Midbrain (tissue), 1 donor: Measurements from ENCODE around the gene LZTR1.
"Not testable (repeated sequence)": the region's sequence is repeated elsewhere in the genome, so short reads cannot be mapped to it uniquely, and the experiment has no call there.

Experiments used
- DNase-seq: peaks from one replicate; lab custom pipeline; 2025; lab: John Stamatoyannopoulos, UW

LZTR1 gene

DNA sequence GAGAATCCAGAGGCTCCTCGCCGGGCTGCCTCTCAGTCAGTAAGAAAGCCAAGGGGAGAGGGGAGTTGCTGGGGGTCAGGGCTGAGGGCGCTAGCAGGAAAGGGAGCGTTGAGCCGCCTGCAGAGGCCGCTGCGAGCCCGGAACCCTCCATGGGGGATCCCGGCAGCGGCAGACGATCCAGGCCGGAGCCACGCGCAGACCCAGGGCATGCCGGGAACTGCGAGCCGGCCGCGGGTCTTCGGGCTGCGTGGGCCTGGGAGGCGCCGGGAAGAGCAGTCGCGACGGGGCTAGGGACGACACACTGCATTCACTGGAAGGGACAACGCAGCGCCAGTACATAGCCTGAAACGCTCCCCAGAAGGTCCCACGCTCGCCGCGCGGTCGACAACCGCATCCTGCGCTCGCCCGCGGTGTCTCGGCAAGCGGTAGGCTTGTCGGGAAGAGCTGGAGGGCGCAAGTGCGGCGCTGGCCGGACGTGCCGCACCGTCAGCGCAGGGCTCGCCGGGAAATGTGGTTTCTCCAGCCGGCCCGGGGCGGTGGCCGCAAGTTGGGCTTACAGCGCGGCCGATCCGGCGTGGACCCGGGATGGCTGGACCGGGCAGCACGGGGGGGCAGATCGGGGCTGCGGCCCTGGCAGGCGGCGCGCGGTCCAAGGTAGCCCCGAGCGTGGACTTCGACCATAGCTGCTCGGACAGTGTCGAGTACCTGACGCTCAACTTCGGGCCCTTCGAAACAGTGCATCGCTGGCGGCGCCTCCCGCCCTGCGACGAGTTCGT, at the start of gene LZTR1:
Gene LZTR1, plus strand, starts transcription at position 511 of the 776 bp plus-strand sequence. Its CDS starts 75 bp downstream, at position 586.
- peak; percentile 92 for DNase-seq

DNA sequence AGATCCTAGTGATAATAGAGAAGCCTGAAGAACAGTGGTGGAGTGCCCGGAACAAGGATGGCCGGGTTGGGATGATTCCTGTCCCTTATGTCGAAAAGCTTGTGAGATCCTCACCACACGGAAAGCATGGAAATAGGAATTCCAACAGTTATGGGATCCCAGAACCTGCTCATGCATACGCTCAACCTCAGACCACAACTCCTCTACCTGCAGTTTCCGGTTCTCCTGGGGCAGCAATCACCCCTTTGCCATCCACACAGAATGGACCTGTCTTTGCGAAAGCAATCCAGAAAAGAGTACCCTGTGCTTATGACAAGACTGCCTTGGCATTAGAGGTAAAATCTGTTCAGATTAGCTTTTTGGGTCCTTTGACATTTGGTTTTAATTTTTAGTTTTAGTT, 48.2 kb upstream of the LZTR1 start:
- DNase-seq = no peak

DNA sequence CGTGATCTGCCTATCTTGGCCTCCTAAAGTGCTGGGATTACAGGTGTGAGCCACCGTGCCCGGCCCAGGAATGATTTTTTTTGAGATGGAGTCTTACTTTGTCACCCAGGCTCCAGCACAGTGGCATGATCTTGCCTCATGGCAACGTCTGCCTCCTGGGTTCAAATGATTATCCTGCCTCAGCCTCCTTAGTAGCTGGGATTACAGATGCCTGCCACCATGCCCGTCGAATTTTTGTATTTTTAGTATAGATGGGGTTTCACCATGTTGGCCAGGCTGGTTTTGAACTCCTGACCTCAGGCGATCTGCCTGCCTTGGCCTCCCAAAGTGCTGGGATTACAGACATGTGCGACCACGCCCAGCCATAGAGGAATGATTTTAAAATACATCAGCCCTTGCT, 47.0 kb upstream of the LZTR1 start:
- not testable (repeated sequence) for DNase-seq

DNA sequence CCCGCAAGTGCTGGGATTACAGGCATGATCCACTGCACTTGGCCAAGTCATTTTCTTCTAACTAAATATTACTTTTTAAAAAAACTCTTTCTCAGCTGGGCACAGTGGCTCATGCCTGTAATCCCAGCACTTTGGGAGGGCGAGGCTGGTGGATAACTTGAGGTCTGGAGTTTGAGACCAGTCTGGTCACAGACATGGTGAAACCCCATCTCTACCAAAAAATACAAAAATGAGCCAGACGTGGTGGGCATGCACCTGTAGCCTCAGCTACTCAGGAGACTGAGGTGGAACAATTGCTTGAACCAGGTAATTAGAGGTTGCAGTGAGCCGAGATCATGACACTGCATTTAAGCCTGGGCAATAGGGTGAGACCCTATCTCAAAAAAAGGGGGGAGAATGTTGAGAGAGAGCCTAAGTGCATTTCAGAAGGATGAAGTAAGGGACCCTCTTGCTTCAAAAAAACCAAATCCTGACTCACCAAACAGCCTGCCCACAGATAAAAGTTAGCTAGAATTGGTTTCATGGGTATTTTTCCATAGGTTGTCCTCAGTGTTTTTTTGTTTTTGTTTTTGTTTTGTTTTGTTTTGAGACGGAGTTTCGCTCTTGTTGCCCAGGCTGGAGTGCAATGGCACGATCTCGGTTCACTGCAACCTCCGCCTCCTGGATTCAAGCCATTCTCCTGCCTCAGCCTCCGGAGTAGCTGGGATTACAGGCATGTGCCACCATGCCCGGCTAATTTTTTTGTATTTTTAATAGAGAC, 46.1 kb upstream of the LZTR1 start:
- not testable (repeated sequence) for DNase-seq

DNA sequence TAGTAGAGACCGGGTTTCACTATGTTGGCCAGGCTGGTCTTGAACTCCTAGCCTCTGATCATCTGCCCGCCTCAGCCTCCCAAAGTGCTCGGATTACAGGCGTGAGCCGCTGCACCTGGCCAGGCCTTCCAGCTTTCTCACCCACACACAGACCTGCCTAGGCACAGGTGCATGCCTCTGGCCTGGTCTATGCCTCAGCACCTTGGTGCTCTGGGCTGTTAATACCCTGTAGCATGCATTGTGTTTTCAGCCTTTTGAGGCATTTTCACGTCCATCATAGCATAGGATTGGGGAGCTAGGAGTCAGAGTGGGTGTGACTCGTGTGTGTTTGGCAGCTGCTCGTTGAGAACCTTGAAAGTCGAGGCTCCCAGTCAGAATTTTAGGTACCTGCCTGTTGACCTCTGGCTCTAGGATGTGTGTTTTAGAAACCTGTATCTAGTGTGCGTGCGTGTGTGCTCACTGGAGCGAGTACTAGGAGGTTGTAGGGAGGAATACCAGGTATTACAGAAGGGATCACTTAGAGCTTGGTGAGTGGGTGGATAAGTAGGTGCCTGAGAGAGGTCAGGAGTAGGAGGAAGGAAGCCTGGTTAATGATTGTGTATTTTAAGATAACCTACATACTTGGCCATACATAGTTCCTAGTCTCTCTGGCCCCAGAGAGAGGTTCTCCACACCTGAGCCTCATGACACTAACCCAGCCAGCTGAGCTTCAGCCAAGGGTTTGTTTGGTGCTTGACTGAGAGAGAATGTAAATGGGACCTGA, 44.9 kb upstream of the LZTR1 start:
- no peak for DNase-seq

DNA sequence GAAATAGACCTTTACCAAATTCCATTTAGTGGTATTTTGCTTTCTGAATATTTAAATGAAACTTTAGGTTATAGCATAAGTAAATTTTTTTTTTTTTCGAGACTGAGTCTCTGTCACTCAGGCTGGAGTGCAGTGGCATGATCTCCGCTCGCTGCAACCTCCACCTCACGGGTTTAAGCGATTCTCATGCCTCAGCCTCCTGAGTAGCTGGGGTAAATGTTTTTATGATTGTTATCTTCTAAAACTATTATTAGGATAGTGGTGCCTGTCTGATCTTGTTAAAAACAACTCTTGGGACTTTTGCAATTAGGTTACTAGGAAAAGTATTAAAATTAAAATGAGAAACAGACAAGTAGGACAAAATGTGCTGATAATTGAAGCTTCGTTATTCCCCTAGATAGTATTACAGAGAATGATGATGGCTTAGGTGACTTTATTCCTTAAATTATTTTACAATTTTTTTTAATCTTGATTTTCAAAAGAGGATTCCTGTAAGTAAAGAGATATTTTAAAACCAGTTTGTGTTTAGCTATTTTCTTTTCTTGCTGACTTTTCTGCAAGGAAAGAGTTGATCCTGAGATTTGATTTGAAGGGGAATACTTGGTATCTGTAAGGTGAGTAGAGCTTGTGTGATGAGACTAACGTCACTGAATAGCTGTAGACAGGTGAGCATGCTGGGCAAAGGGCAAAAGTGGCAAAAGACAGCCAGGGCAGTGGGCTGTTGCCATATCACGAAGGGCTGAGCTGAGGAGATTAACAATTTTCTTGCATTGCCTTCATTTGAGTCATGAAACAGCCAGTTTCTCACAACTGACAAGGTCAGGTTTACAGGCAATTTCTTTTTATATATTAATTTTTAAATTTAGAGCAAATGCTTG, 44.1 kb upstream of the LZTR1 start:
- DNase-seq = no peak

DNA sequence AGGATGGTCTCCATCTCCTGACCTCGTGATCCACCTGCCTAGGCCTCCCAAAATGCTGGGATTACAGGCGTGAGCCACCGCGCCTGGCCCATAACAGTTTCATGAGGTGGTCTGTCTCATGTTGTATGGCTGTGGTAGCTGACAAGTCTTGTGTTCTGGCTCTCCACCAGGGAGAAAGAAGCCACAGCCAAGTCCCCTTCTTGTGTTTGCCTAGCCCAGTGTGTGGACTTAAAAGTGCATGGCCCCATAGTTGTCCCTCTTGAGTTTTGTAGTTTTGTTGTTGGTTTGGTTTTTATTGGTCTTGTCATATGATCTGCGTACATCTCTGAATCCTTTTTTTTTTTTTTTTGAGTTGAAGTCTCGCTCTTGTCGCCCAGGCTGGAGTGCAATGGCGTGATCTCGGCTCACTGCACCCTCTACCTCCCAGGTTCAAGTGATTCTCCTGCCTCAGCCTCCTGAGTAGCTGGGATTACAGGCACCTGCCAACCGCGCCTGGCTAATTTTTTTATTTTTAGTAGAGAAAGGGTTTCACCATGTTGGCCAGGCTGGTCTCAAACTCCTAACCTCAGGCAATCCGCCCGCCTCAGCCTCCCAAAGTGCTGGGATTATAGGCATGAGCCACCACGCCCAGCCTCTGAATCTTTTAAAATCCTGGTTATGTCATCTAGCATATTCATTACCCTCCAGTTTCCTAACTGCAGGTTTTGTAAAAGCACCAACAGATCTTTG, 42.5 kb upstream of the LZTR1 start:
- not testable (repeated sequence) for DNase-seq

DNA sequence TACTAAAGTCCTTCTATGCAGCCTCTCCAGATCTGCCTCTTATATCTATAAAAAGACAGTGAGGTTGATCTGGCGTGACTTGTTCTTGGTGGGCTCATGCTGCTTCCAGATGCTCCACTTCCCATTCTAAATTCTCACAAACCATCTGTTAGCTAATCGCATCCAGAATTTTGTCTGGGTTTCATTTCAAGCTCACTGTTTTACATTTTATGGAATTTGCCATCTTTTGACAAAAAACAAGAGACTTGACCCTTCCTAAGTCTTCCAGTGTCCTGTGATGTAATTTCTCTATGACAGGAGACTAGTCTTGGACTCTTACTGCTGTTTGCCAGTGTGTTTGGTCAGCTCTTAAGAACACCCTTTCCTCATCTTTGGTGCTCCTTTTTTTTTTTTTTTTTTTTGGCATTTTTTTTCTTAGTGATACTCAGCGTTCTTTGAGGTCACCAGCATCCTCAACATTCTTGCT, 41.9 kb upstream of the LZTR1 start:
- no peak for DNase-seq

DNA sequence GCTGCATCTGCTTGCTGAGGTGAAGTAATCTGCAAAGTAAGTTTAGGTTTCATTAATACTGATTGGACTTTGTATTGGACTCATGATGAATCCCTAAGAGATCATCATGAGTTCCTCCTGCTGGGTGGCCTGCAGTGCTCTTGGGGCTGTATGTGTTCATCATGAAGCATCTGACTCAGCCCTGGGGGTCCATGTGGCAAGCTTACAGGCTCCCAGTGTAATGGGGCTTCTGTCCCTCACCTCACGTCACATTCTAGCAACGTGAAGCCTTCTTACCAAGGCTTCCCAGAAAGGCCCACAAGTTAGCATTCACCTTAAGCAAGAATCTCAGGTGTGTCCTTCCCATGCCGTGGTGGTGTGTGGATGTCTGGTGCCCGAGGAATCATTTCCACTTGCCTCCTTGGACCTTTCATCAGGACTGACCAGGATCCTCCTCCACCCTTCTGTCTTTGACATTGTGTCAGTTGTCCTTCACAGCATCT, 41.2 kb upstream of the LZTR1 start:
- no peak for DNase-seq

DNA sequence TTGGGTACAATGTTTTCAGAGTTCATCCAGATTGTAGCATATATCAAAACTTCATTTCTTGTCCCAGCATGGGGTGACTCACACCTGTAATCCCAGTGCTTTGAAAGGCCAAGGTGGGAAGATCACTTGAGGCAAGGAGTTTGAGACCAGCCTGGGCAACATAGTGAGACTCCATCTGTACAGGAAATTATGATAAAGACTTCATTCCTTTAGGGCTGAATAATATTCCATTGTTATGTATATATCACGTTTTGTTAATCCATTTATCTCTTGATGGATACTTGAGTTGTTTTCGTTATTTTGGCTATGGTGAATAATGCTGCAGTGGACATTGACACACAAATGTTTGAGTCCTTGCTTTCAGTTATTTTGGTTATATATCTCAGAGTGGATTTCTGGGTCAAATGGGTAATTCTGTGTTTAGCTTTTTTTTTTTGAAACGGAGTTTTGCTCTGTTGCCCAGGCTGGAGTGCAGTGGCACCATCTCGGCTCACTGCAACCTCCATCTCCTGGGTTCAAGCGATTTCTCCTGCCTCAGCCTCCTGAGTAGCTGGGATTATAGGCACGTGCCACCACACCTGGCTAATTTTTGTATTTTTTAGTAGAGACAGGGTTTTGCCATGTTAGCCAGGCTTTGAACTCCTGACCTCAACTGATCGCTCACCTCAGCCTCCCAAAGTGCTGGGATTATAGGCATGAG, 39.7 kb upstream of the LZTR1 start:
- DNase-seq = not testable (repeated sequence)

DNA sequence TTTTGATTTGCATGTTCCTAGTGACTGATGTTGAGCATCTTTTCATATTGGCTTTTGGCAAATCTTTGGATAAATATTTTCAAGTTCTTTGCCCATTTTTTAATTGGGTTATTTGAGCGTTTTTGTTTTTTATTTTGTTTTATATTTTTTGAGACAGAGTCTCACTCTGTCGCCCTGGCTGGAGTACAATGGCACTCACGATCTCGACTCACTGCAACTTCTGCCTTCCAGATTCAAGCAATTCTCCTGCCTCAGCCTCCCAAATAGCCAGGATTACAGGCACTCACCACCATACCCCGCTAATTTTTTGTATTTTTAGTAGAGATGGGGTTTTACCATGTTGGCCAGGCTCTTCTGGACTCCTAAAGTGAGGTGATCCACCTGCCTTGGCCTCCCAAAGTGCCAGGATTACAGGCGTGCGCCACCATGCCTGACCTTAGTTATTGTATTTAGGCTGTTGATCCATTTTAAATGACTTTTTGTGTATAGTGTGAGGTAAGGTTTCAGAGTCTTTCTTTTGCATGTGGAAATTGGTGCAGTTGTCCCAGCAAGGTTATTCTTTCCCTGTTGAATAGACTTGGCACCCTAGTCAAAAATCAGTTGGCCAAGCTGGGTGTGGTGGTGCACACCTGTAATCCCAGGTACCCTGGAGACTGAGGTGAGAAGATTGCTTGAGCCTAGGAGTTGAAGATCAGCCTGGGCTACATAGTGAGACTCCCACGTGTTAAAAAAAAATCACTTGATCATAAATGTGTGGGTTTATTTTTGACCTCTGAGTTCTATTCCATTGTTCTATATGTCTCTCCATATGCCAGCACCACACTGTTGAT, 38.8 kb upstream of the LZTR1 start:
- no peak for DNase-seq

DNA sequence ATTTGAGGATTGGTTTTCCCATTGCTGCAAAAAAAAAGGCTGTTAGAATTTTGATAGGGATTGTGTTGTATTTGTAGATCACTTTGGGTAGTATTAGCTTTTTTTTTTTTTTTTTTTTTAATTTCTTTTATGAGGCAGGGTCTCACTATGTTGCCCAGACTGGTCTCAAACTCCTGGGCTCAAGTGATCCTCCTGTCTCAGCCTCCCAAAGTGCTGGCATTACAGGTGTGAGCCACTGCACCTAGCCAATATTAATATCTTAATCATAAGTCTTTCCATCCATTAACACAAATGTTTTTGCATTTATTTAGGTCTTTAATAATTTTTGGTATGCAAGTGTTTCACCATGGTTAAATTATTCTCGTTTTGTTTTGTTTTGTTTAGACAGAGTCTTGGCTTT, 38.1 kb upstream of the LZTR1 start:
- no peak for DNase-seq

DNA sequence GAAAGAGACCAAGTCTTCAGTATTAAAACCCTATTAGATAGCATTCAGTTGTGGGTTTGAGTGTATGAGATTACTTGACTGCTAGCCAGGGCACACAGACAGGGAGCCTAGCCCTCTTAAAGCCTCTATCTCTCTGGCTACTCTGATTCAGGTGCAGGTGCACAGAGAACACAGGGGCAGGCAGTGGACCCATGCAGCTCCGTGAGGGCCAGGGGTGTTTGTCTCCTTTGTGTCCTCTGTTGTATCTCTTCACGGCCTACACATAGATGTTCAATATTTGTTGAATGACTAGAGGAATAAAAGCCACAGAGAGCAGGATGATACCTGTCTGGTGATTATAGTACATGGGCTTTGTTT, 36.5 kb upstream of the LZTR1 start:
- no peak for DNase-seq

DNA sequence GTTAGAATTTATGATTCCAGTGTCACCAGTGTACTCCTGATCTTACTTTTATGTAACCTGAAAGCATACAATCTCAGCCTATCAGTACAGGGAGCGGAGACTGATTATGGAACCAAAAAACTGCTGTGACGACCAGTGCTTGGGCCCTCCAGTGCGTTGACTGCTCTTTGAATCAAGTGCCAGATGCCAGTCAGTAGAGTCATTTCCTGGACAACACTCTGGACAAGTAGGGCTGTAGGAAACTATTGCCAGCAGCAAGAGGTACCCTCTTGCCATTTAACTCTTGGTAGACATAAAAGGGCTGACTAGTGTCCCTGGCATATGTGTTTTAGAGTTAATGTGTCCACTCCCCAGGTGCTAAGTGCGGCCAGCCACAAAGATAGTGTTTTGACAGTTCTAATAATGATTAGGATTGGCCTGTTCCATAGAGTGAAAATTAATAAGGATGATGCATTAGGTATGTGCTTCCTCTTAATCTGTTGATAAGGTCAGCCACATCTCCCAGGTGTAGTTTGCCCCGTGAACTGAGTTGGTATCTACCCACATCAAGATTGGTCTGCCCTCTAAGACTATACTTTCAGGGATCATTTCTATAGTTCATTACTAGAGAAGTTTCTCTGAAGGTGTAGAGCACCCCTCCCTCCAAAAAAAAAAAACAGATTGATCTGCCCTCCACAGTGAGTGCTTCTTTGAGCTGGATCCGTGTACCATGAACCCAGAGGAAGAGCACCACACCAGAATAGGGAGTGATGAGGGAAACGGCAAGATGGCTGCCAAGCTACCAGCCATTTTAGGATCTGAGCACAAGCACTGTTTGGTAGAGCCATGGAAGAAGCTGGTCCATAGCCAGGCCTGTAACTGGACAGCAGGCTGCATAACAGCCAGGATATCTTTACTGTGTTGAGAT, 35.8 kb upstream of the LZTR1 start:
- DNase-seq = no peak

DNA sequence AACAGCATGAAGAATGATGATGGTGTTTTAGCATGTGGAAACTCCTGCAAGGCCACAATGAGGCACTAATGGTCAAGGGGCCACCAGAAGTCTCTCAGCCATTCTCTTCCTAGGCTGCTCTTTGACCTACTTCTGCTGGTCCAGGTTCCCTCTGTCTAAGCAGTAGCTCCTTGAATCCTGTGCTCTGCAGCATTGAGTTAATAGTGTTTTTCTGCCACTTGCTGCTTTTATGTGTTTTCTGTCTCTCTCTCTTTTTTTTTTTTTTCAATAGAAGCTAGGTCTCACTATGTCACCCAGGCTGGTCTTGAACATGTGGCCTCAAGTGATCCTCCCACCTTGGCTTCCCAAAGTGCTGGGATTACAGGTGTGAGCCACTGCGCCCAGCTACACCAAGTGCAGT, 35.1 kb upstream of the LZTR1 start:
- DNase-seq = no peak

DNA sequence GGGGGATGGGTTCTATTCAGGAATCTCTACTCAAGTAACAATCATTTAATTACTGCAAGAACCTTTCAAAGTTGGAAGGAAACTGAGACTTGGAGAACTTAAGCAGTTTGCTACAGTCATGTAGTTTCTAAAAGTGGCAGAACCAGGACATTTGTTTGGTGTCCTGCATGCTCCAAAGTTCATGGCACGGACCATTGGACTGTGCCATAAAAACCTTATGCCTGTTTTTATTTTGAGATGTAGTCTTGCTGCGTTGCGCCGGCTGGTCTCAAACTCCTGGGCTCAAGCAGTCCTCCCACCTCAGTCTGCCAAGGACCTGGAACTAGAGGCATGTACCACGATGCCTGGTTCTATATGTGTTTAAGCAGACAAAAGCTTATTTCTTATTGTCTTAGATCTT, 33.6 kb upstream of the LZTR1 start:
- DNase-seq = no peak

DNA sequence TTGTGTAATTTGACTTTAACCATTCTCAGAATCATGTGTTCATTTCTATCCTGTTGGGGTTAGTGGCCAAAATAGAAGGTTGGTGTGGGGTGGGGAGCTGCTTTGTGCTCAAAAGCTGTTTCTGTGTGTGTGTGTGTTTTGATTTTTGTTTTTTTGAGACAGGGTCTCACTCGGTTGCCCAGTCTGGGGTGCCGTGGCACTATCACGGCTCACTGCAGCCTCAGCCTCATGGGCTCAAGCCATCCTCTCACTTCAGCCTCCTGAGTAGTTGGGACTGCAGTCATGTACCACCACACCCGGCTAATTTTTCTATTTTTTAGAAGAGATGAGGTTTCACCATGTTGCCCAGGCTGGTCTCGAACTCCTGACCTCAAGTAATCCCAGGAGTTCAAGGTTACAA, 33.1 kb upstream of the LZTR1 start:
- DNase-seq = no peak

DNA sequence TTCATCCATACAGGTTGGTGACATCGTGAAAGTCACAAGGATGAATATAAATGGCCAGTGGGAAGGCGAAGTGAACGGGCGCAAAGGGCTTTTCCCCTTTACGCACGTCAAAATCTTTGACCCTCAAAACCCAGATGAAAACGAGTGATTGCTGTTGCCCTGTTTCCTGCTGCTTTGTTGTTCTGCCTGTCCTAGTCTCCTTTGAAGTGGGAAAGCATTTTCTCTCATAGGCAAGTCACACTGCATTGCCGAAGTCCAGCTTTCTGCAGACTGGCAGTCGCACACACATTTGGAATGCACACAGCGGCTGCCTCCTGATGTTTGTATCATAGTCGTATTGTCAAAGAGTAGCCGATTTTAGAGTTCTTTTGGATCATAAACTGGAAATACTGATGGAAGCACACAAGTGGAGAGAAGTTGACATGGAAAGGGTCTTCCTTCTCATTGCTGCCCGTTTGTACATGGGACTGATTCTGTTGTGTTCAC, 32.4 kb upstream of the LZTR1 start:
- DNase-seq = no peak
